Small intestine (tissue), 7 donors: ENCODE measurements around the gene CADM2. TPM values are rescaled to one million over a fixed set of nuclear protein-coding genes. Genes with fewer than 3 reads are reported as not detected.

Experiments used
- DNase-seq, 2 donors: peaks; one replicate each; pipeline versions ENCODE4 v3.0.0 to v3.0.0-alpha.2; 2013
- FAIRE-seq: peaks from 2 replicates; lab custom pipeline; 2012; peaks lifted over from hg19 to GRCh38; lab: Jason Lieb, UNC
- H3K27ac ChIP-seq, 3 donors: one replicate each; pipeline ENCODE4 v1.5.1; 2013; ENCODE audit warnings: low read length in 2 of 3, mild to moderate bottlenecking in 2 of 3, control low read depth in 1 of 3, inconsistent platforms in 1 of 3, low read depth in 1 of 3, moderate library complexity in 1 of 3
- H3K27me3 ChIP-seq, 3 donors: one replicate each; pipeline ENCODE4 v1.6.1; 2013; ENCODE audit warnings: low read length in 3 of 3, inconsistent platforms in 1 of 3; ENCODE audit not compliant: control insufficient read depth in 3 of 3, insufficient read depth in 3 of 3
- H3K36me3 ChIP-seq, 3 donors: one replicate each; pipeline ENCODE4 v1.6.1; 2013; ENCODE audit warnings: low read length in 3 of 3, inconsistent platforms in 1 of 3, low read depth in 1 of 3, mild to moderate bottlenecking in 1 of 3, moderate library complexity in 1 of 3; ENCODE audit not compliant: control insufficient read depth in 3 of 3, insufficient read depth in 2 of 3
- H3K4me1 ChIP-seq, 3 donors: one replicate each; pipeline ENCODE4 v1.6.1; 2013; ENCODE audit warnings: low read length in 2 of 3, inconsistent platforms in 1 of 3, low read depth in 1 of 3, mild to moderate bottlenecking in 1 of 3, moderate library complexity in 1 of 3; ENCODE audit not compliant: control insufficient read depth in 3 of 3, insufficient read depth in 2 of 3
- H3K4me3 ChIP-seq, 3 donors: one replicate each; pipeline ENCODE4 v1.5.1; 2013; ENCODE audit warnings: low read length in 3 of 3, control low read depth in 1 of 3, inconsistent platforms in 1 of 3, low read depth in 1 of 3, mild to moderate bottlenecking in 1 of 3, moderate library complexity in 1 of 3
- H3K9me3 ChIP-seq, 2 donors: one replicate each; pipeline ENCODE4 v1.6.1; 2013; ENCODE audit warnings: low read depth in 1 of 2, low read length in 1 of 2; ENCODE audit not compliant: control insufficient read depth in 2 of 2, insufficient read depth in 1 of 2
- WGBS, 3 donors: extraction: QIAGEN DNeasy Blood & Tissue Kit; methylation state at CpG; one replicate each; pipeline ENCODE4 v1.1.7; 2013; 5-methylcytosine and 5-hydroxymethylcytosine counted together
- polyA plus RNA-seq, 4 donors: library from polyadenylated mRNA; stranded (reverse) in 3 of 4; unstranded in 1 of 4; fragments of 200-250 nt in 3 of 4; fragments of 120-200 nt in 1 of 4; gene quantifications; one replicate each; pipeline versions ENCODE4 v1.2.1 to v1.2.3, GENCODE V29; 2013
- donor health status: healthy with polysubstance abuse.
- donor health status: control.
- donor health status: control.
- donor health status: Bipolar disorder and iron deficiency.
- donor health status: healthy.

Gene CADM2
- polyA plus RNA-seq, 4 donors: 0.95 to 2.4 TPM; not detected in 2

DNA sequence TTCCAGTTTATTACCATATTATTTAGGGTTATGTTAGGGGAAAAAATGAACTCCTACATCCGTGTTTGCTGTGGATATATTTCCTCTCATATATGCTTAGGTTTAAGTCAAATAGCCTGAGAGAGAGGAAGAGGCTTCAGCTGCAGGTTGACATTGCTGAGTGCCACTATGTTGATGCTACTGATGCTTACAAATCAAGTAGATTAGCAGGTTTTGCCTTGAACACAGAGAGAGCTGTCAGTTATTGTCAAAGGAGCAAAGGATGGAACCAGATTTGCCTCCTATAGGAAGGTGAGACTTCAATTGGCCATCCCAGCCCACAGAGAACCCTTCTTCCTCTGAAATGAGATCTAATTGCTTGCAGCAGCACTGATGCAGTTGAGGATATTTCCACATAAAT, 339.2 kb downstream of the CADM2 start:
- no peak for DNase-seq
- WGBS, 3 donors: 47 to 55% (median 53%) methylated on average over 1 of the region's 1 CpG
- H3K9me3 ChIP-seq: no peaks in the 10 kb centered on the region
- no peaks in the 10 kb centered on the region for H3K4me1 ChIP-seq
- FAIRE-seq: no peak
- H3K36me3 ChIP-seq: no peaks in the 10 kb centered on the region
- no peak overlapping the region for H3K27ac ChIP-seq
- no peaks in the 10 kb centered on the region for H3K27me3 ChIP-seq
- no peak overlapping the region for H3K4me3 ChIP-seq

DNA sequence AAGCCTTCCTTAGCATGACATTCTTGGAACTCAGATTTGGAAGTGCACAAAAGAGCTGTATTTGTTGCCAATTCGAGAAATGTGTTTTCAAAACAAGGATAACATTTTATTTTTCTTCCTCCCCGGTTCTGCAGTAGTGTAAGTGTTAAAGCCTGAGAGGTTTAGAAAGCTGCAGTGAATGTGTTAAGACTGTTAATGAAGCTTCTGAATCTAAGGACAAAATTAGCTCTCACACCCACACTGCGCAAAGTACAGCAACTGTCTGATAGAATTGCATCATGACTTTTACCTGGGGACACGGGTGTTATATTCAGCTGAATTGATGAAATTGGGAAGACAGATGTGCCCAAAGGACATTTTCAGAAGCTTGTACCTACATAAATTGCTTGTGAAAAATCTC, 344.4 kb downstream of the CADM2 start:
- Histone ChIP-seq H3K4me1 (no peaks in the 10 kb centered on the region), H3K36me3 (no peaks in the 10 kb centered on the region), H3K27me3 (no peaks in the 10 kb centered on the region), H3K4me3 (no peak overlapping the region), H3K9me3 (no peaks in the 10 kb centered on the region), H3K27ac (no peak overlapping the region)
- no peak for DNase-seq
- whole genome bisulfite sequencing, 3 donors: 64 to 74% (median 72%) methylated on average over 4 of the region's 4 CpGs
- no peak for FAIRE-seq

DNA sequence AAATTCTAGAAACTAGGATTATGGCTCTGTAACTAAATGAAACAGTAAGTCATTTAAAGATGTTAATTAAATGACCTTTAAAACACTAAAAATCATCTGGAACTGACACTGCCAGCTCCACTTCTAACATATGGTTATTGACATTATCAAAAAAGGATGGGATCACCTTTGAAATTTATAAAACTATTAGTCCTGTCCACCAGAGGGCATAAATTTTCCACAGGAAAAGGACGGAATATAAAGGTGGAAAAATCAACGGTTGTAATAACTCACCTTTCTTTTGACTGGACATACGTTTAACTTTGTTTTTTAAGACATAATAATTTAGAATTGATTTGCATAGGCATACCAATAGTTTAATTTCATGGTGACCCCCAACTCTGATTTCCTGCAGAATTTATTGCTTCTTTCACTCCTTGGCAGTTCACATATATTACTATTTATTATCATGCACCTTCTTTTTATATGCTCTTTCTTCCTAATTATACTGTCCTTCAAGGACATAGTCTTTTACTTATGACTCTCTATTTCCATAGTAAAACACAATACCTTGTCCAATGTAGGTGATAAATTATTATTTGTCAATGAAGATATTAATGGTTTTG, 345.7 kb downstream of the CADM2 start:
- FAIRE-seq: no peak
- no peak for DNase-seq
- no peaks in the 10 kb centered on the region for H3K9me3 ChIP-seq
- H3K4me1 ChIP-seq: no peaks in the 10 kb centered on the region
- no peak overlapping the region for H3K27ac ChIP-seq
- H3K27me3 ChIP-seq: no peaks in the 10 kb centered on the region
- no peaks in the 10 kb centered on the region for H3K36me3 ChIP-seq
- 20 to 52% (median 24%) methylated on average over 3 of the region's 3 CpGs for WGBS, 3 donors
- H3K4me3 ChIP-seq: no peak overlapping the region

DNA sequence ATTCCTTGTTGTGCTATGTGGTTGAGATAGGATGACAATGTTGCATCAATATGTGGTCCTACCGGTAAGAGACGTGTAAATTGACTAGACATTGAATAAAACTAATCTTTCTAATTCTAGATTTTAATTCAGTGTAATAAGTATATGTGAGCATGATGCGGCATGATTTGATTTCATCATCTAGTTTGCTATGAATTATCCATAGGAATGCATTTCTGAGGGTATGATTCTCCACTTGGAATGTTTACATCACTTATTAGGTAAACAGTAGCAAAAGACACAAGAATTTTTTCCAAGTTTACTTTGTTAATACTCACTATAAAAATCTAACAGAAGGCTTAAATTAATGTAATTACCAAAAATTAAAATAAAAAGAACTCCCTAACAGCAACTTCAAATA, 353.5 kb downstream of the CADM2 start:
- FAIRE-seq (no peak), DNase-seq (no peak)
- Histone ChIP-seq H3K36me3 (no peaks in the 10 kb centered on the region), H3K27me3 (no peaks in the 10 kb centered on the region), H3K4me3 (no peak overlapping the region), H3K27ac (no peak overlapping the region), H3K4me1 (no peaks in the 10 kb centered on the region), H3K9me3 (no peaks in the 10 kb centered on the region)
- WGBS, 3 donors: 86 to 91% (median 88%) methylated on average over 3 of the region's 3 CpGs

DNA sequence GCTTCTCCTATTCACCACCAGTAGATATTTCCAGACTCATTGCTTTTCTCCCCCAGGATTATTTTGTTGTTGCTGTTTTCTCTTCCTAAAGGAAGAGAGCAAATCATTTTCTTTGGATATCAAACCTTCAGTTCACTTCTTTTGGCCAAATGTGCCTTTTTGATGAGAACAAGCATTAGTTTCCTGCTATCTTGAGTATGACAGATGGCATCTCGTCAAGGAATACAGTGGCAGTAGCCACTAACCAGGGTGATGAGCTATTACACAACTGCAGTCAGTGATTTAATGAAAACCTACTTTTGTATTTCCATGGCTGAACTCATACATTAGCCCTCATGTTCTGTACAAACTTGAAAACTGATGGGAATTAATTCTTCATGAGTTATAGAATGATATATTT, 354.6 kb downstream of the CADM2 start:
- WGBS, 3 donors: 57 to 85% (median 69%) methylated on average over 1 of the region's 1 CpG
- no peak for FAIRE-seq

DNA sequence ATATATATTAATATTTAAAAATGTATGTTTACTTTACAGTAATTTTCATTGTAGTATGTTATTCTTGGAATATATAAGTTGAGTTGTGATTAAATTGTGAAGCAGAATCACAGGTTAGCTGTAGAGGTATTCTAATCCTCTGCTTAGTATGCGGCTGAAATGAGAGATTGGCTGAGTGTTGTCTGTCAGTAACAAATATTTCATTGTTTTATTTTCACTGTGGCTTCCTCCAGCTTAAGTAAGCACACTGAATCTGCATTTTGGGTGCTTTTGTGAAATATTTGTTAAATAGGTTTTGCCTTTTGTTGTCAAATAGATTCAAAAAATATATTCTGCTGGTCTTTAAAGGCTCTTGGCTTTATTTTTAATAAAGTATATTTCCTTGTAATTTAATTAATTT, 357.5 kb downstream of the CADM2 start:
- Histone ChIP-seq H3K27ac (no peak overlapping the region), H3K4me3 (no peak overlapping the region), H3K9me3 (no peaks in the 10 kb centered on the region), H3K4me1 (no peaks in the 10 kb centered on the region), H3K36me3 (no peaks in the 10 kb centered on the region), H3K27me3 (no peaks in the 10 kb centered on the region)
- FAIRE-seq (no peak), DNase-seq (no peak)
- 84 to 93% (median 88%) methylated on average over 1 of the region's 1 CpG for WGBS, 3 donors

More for the DNA sequence above, 354.6 kb downstream of the CADM2 start:
- H3K36me3 ChIP-seq: no peaks in the 10 kb centered on the region
- DNase-seq: no peak
- H3K27me3 ChIP-seq: no peaks in the 10 kb centered on the region
- H3K4me3 ChIP-seq: no peak overlapping the region
- no peaks in the 10 kb centered on the region for H3K9me3 ChIP-seq
- no peaks in the 10 kb centered on the region for H3K4me1 ChIP-seq
- H3K27ac ChIP-seq: no peak overlapping the region

DNA sequence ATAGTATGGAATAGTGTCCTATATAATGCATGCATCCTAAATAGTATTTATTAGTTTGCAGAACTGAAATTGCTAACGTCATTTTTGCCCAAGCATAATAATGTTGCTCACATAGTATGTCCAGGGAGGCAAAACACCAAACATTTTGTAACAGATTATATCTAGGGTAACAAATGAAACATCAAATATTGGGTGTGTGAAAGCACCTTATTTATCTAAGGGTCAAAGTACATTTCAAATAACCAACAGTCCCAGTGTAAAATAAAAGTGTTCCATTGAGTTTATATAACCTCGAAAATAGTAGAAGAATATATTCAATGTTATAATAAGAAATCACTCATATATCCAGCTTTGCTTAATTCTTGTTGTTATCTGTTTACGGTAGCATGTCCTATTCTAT, 363.1 kb downstream of the CADM2 start:
- H3K27ac ChIP-seq: no peak overlapping the region

DNA sequence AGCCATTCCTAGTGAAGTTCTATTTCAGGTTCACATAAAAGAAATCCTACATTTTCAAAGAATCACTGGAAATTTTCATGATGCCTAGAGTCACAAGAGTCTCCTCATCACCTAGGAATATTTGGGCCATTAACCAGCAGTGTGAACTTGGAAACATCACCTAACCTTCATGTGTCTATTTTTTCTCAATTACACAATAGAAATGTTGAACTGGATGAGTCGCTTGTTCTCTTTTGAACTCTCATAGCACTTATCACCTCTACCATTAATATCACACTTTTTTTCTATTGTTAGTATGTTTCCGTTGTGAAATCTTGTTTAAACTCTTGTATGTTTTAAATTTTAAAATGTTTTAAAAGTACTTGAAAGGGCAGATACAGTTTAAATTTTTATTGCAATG, 371.3 kb downstream of the CADM2 start:
- 75 to 79% (median 78%) methylated on average over 2 of the region's 2 CpGs for WGBS, 3 donors
- H3K27me3 ChIP-seq: no peaks in the 10 kb centered on the region
- H3K4me3 ChIP-seq: no peak overlapping the region
- H3K9me3 ChIP-seq: no peaks in the 10 kb centered on the region
- no peak overlapping the region for H3K27ac ChIP-seq
- DNase-seq: no peak
- no peak for FAIRE-seq
- no peaks in the 10 kb centered on the region for H3K4me1 ChIP-seq
- no peaks in the 10 kb centered on the region for H3K36me3 ChIP-seq

More for the DNA sequence above, 363.1 kb downstream of the CADM2 start:
- Histone ChIP-seq H3K4me1 (no peaks in the 10 kb centered on the region), H3K9me3 (no peaks in the 10 kb centered on the region), H3K36me3 (no peaks in the 10 kb centered on the region), H3K4me3 (no peak overlapping the region), H3K27me3 (no peaks in the 10 kb centered on the region)
- FAIRE-seq (no peak), DNase-seq (no peak)
- WGBS, 3 donors: 42 to 63% (median 52%) methylated on average over 3 of the region's 3 CpGs

DNA sequence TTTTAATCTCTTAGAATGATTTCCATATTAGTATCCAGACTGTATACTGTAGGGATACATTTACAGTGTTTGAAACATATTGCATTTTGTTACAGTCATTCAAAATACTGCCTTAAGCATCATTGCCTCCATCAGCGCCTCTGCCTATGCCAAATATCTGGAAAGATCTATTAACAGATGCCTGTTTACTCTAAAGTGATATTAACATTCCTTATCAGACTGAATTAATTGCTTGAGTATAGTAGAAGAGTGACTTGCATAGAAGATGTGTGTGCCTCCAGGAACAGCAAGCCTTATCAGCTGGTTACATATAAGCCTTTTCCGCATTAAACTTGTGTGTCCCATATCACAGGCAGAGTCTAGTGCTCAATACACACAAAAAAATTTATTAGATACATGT, 379.1 kb downstream of the CADM2 start:
- 73 to 80% (median 80%) methylated on average over 2 of the region's 2 CpGs for WGBS, 3 donors
- Histone ChIP-seq H3K4me3 (no peak overlapping the region), H3K27ac (no peak overlapping the region), H3K4me1 (no peaks in the 10 kb centered on the region), H3K27me3 (no peaks in the 10 kb centered on the region), H3K9me3 (no peaks in the 10 kb centered on the region), H3K36me3 (no peaks in the 10 kb centered on the region)
- FAIRE-seq (no peak), DNase-seq (no peak)
